A549 (cell line): ENCODE data around the gene NDUFV3. TPM values are rescaled to one million over a fixed set of nuclear protein-coding genes. Genes with fewer than 3 reads are reported as not detected.

ENCODE experiments used
- ATAC-seq, 2 experiments: fragments of 200-7000 bp in 1 of 2; fragments of >200 bp in 1 of 2; cut with Nextera tagmentation in 1 of 2; cut with Tn5 transposase in 1 of 2; 3 replicates each; pipeline versions ENCODE4 v1.8.0 to v1.9.1; 2018 to 2020; ENCODE audit warnings: mild to moderate bottlenecking in 1 of 2, moderate library complexity in 1 of 2
- CTCF ChIA-PET: fragments of 300-600 bp; sonication (Branson Sonifier 250); formaldehyde crosslinking; extraction: SDS; loops from one replicate; lab custom pipeline; 2021; ENCODE audit warnings: antibody characterized with exemption, inconsistent platforms; lab: Yijun Ruan, JAX
- POLR2A ChIA-PET: fragments of 350-600 bp; formaldehyde crosslinking; extraction: SDS; loops from one replicate; lab custom pipeline; 2021; ENCODE audit warnings: antibody characterized with exemption, inconsistent platforms; lab: Yijun Ruan, JAX
- DNase-seq, 2 experiments: peaks; one replicate each; pipeline versions ENCODE4 v3.0.0 to v3.0.0-alpha.2; 2011 to 2016; ENCODE audit warnings: low read depth in 1 of 2, low spot score in 1 of 2
- FAIRE-seq: peaks from 2 replicates; lab custom pipeline; 2011; peaks lifted over from hg19 to GRCh38; lab: Jason Lieb, UNC
- H3K27ac ChIP-seq, 2 experiments: fragments of >200 bp; sonication (Bioruptor Twin); formaldehyde crosslinking; 3 replicates each; pipeline ENCODE4 v1.5.1; 2016 to 2017
- H3K4me1 ChIP-seq: fragments of >200 bp; sonication (Bioruptor Twin); formaldehyde crosslinking; 3 replicates; pipeline ENCODE4 v1.6.1; 2016
- H3K4me2 ChIP-seq: fragments of >200 bp; sonication (Bioruptor Twin); formaldehyde crosslinking; 3 replicates; pipeline ENCODE4 v1.6.1; 2016
- H3K4me3 ChIP-seq: fragments of >200 bp; sonication (Bioruptor Twin); formaldehyde crosslinking; 3 replicates; pipeline ENCODE4 v1.5.1; 2016
- H3K9me3 ChIP-seq: fragments of >200 bp; sonication (Bioruptor Twin); formaldehyde crosslinking; 3 replicates; pipeline ENCODE4 v1.6.1; 2016
- BCL3 ChIP-seq: fragments of >200 bp; sonication (Bioruptor Twin); formaldehyde crosslinking; IDR thresholded peaks from 3 replicates; pipeline ENCODE4 v1.6.1; 2016
- CEBPB ChIP-seq, 2 experiments: fragments of >200 bp in 1 of 2; sonication (Bioruptor Twin) in 1 of 2; formaldehyde crosslinking in 1 of 2; IDR thresholded peaks; 2 replicates each; pipeline ENCODE4 v1.6.1; 2012 to 2016
- CTCF ChIP-seq: fragments of >200 bp; sonication (Bioruptor Twin); formaldehyde crosslinking; IDR thresholded peaks from 3 replicates; pipeline ENCODE4 v1.5.1; 2016
- ESRRA ChIP-seq: fragments of 150-350 bp; IDR thresholded peaks from 2 replicates; pipeline ENCODE4 v1.6.1; 2014; ENCODE audit warnings: mild to moderate bottlenecking, low read length, borderline replicate concordance
- FOXS1 ChIP-seq: fragments of 250-450 bp; sonication (Bioruptor Pico); IDR thresholded peaks from 2 replicates; pipeline ENCODE4 v1.5.0; 2020; ENCODE audit warnings: mild to moderate bottlenecking, moderate library complexity
- GATA3 ChIP-seq: IDR thresholded peaks from 2 replicates; pipeline ENCODE4 v1.6.1; 2012; ENCODE audit warnings: borderline replicate concordance
- HDAC2 ChIP-seq: fragments of 200-600 bp; sonication (generic); IDR thresholded peaks from 2 replicates; pipeline ENCODE4 v1.6.1; 2016
- HOXB5 ChIP-seq: fragments of 250-450 bp; sonication (Bioruptor Pico); IDR thresholded peaks from 2 replicates; pipeline ENCODE4 v1.5.0; 2020; ENCODE audit warnings: mild to moderate bottlenecking, moderate library complexity
- JUNB ChIP-seq: fragments of >200 bp; sonication (Bioruptor Twin); formaldehyde crosslinking; IDR thresholded peaks from 2 replicates; pipeline ENCODE4 v1.6.1; 2016
- MAFK ChIP-seq: fragments of 450-650 bp; IDR thresholded peaks from 2 replicates; pipeline ENCODE4 v1.6.1; 2014; ENCODE audit not compliant: partially characterized antibody
- MYC ChIP-seq: IDR thresholded peaks from 2 replicates; pipeline ENCODE4 v1.6.1; 2012; ENCODE audit warnings: mild to moderate bottlenecking, inconsistent platforms, low read length, improper control_type of control experiment, borderline replicate concordance
- POLR2A ChIP-seq: IDR thresholded peaks from 2 replicates; pipeline ENCODE4 v1.6.1; 2012; ENCODE audit warnings: mild to moderate bottlenecking, low read length
- RAD21 ChIP-seq, 2 experiments: fragments of >200 bp in 1 of 2; sonication (Bioruptor Twin) in 1 of 2; formaldehyde crosslinking in 1 of 2; IDR thresholded peaks in 1 of 2; conservative IDR thresholded peaks in 1 of 2; 2 replicates in 1 of 2; 3 replicates in 1 of 2; pipeline ENCODE4 v1.6.1; 2012 to 2018; ENCODE audit warnings: inconsistent platforms in 1 of 2
- RNF2 ChIP-seq: fragments of 200-600 bp; sonication (generic); IDR thresholded peaks from 2 replicates; pipeline ENCODE4 v1.6.1; 2016; ENCODE audit warnings: low read depth, mild to moderate bottlenecking, antibody characterized with exemption, moderate library complexity, borderline replicate concordance
- SMC3 ChIP-seq: fragments of >200 bp; sonication (Bioruptor Twin); formaldehyde crosslinking; IDR thresholded peaks from 3 replicates; pipeline ENCODE4 v1.6.1; 2018; ENCODE audit warnings: inconsistent platforms
- USF2 ChIP-seq: fragments of 450-650 bp; IDR thresholded peaks from 2 replicates; pipeline ENCODE4 v1.6.1; 2014; ENCODE audit warnings: antibody characterized with exemption
- ZC3H11A ChIP-seq: fragments of 450-650 bp; IDR thresholded peaks from 2 replicates; pipeline ENCODE4 v1.6.1; 2014; ENCODE audit warnings: antibody characterized with exemption, mild to moderate bottlenecking
- ZNF302 ChIP-seq: fragments of 250-450 bp; sonication (Bioruptor Pico); IDR thresholded peaks from 2 replicates; pipeline ENCODE4 v1.9.0; 2021; ENCODE audit warnings: inconsistent platforms, mild to moderate bottlenecking, moderate library complexity
- WGBS: methylation state at CpG from one replicate; pipeline ENCODE4 v1.1.6; 2017; ENCODE audit errors: missing lambda C conversion rate; 5-methylcytosine and 5-hydroxymethylcytosine counted together
- polyA plus RNA-seq, 4 experiments: library from polyadenylated mRNA; depleted of rRNA in 3 of 4; stranded (reverse); fragments of >200 nt; fragmentation: RNase III in 1 of 4; extraction: RNeasy Plus Mini Kit Qiagen cat#74134 plus additional on column Dnase treatment in 1 of 4; gene quantifications; 2 replicates in 3 of 4; 3 replicates in 1 of 4; pipeline ENCODE4 v1.2.3, GENCODE V29; 2011 to 2017

NDUFV3 gene
- polyA plus RNA-seq, 2 of the 4 experiments (the other 2 are of a cell fraction) = 17.1 to 20.7 TPM

DNA sequence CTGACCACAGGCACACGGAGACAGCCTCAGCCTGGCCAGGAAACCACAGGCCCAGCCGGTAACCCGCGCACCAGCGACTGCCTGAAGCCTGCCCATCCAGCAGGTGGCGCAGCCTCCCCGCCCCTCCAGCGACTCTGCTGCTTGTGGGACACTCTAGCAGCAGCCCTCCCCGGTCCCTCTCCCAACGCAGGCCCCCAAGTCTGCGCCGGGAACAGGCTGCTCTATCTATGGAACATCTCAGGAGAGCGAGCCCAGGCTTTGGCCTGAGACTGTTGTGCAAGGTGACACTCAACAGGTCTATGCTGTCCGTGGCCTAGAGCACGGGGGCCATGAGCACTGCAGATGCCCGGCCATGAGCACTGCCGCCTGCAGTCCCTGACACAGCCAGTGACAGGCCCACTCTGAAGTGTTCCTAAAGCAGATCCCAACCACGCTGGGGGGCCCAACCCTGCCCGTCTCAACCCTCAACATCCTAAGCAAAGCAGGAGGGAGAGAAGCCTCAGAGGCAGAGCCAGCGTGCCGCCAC, 42.2 kb upstream of the NDUFV3 start:
- ChIA-PET POLR2A (no interaction called here), CTCF (interaction anchor here (1.1 to 1.6 kb wide), 2 partner anchors 8 to 258 kb away, joined by 4 to 6 read pairs; no protein-coding TSS in a partner anchor)
- DNase-seq = peak; percentile 23 to 36

DNA sequence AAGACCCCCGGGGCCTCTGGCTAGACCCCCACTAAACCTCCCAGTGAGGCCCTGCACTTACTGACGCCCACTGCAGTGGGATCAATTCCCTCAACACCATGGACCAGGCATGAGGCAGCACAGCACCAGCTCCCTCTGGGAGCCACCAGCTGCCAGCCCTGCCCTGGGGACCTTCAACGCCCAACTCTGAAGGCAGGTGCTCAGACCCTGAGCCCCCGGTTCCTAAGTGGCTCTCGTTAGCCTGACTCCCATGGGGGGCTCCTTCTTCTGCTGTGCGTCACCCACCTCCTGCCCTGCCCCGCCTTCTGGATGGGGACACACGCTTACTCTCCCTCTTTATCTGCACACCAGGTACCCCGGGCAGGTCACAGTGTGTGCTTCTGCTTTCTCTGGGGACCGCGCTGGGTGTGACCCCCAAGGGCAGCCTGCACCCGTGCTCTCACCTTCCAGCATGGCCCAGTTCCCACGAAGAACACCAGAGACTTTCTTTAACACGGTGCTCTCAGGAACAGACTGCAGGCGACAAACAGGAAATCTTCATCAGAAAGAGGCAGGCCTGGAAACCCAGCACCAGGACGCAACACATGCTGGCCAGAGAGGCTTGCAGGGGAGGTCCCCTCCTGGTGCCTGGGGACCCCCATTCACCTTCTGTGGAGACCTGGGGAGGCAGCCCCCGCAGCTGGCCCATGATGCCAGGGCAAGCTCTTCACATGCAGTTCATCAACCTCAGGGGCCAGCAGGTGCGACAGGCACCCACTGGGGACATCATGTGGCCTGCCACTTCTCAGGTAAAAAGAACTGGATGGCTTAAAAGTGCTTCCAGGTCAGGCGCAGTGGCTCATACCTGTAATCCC, 41.1 kb upstream of the NDUFV3 start:
- TF ChIP-seq CTCF = no peak
- TF ChIP-seq FOXS1 = no peak
- no peak for TF ChIP-seq ZNF302 (CRISPR knock-in tag)
- no peak for TF ChIP-seq CEBPB (IDR thresholded peaks at IDR 0.05)
- TF ChIP-seq HOXB5 (CRISPR knock-in tag) = no peak
- no peak for TF ChIP-seq USF2
- TF ChIP-seq JUNB = no peak
- TF ChIP-seq BCL3 = no peak
- ATAC-seq (no peak), FAIRE-seq (no peak), DNase-seq (no peak)
- H3K4me2 ChIP-seq = no peak overlapping the region
- H3K9me3 ChIP-seq = no peaks in the 10 kb centered on the region
- H3K4me1 ChIP-seq = no peaks in the 10 kb centered on the region
- CTCF ChIA-PET = interaction anchor here (1.1 to 1.6 kb wide), 2 partner anchors 9 to 259 kb away, joined by 4 to 6 read pairs; no protein-coding TSS in a partner anchor
- POLR2A ChIA-PET = interaction anchor here (0.5 kb wide), 1 partner anchor 41 kb away, joined by 3 read pairs; no protein-coding TSS in a partner anchor
- H3K27ac ChIP-seq = no peak overlapping the region
- WGBS = 91% methylated on average over 13 of the region's 19 CpGs
- no peak overlapping the region for H3K4me3 ChIP-seq

More for the DNA sequence above, 42.2 kb upstream of the NDUFV3 start:
- Histone ChIP-seq H3K4me1 (no peaks in the 10 kb centered on the region), H3K4me3 (no peak overlapping the region), H3K4me2 (no peak overlapping the region), H3K27ac (no peak overlapping the region), H3K9me3 (no peaks in the 10 kb centered on the region)
- ATAC-seq (peak; percentile 76 to 86; a peak in 5 of 6 replicates), FAIRE-seq (no peak)
- TF ChIP-seq RAD21 (conservative IDR thresholded peaks at IDR 0.05 in 1 of 2, IDR thresholded peaks at IDR 0.05 in 1 of 2) (peak; percentile 12 to 24; a peak in 1 of 5 replicates), CTCF (peak; percentile 32; the same call in 2 of the 3 replicates), SMC3 (0 out of 3 replicates have a peak, but pooled peaks have one; percentile 13), ZC3H11A (no peak), HDAC2 (no peak)
- TF ChIP-seq, all 56 proteins: peak for 3
- WGBS = 75% methylated on average over 2 of the region's 21 CpGs

DNA sequence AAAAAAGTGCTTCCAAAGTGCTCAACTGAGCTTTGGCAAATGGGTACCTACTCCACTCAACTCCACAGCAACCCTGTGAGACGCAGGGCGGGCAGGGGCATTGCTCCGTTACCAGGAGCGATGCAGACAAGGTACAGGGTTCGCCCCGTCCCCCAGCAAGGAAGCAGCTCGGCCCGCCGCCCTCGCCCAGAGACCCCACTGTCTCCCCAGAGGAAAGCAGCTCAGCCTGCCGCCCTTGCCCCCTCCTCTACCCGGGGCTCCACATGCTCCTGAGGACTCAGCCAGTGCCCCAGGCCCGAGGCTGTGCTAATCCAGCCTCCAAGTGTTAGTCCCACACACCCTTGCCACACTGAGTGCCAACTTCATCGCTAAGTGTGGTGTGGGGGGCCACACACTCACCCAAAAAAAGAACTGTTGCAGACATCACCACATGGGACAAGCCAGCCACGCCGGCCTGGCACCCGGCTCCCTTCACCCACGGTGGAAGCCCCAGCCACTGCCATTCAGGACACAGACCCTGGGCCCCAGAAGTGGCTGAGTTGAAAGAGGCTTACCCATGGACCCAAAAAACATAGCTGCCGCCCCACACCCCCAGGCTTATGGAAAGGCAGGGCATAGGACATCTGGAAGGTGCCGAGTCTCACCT, 40.1 kb upstream of the NDUFV3 start:
- no peak for ATAC-seq
- H3K4me3 ChIP-seq = no peak overlapping the region
- CTCF ChIA-PET = no interaction called here
- H3K9me3 ChIP-seq = no peaks in the 10 kb centered on the region
- POLR2A ChIA-PET = interaction anchor here (0.5 kb wide), 1 partner anchor 42 kb away, joined by 3 read pairs; no protein-coding TSS in a partner anchor
- DNase-seq = no peak
- no peak for FAIRE-seq
- no peak overlapping the region for H3K4me2 ChIP-seq
- WGBS = 97% methylated on average over 7 of the region's 20 CpGs
- no peaks in the 10 kb centered on the region for H3K4me1 ChIP-seq
- TF ChIP-seq GATA3 (no peak), BCL3 (no peak), JUNB (no peak), ZC3H11A (no peak), MAFK (no peak), POLR2A (no peak), ESRRA (no peak), MYC (no peak), RNF2 (no peak)
- no peak overlapping the region for H3K27ac ChIP-seq
